Neuronal stem cell (in vitro differentiated cells): Measurements from ENCODE around the gene MGAT4B.

ENCODE experiments used
- DNase-seq: peaks from one replicate; pipeline ENCODE4 v3.0.0-alpha.2; 2013; ENCODE audit warnings: low spot score
- H2AFZ ChIP-seq: one replicate; pipeline ENCODE4 v1.6.1; 2013; ENCODE audit warnings: mild to moderate bottlenecking, low read length, inconsistent platforms
- H2AK5ac ChIP-seq: 2 replicates; pipeline ENCODE4 v1.6.1; 2013; ENCODE audit warnings: low read depth, mild to moderate bottlenecking, inconsistent platforms, low read length, moderate library complexity, mixed read lengths
- H2BK120ac ChIP-seq: 2 replicates; pipeline ENCODE4 v1.6.1; 2013; ENCODE audit warnings: low read depth, mild to moderate bottlenecking, inconsistent platforms, low read length, moderate library complexity, mixed read lengths
- H2BK12ac ChIP-seq: one replicate; pipeline ENCODE4 v1.6.1; 2013; ENCODE audit warnings: low read length, inconsistent platforms
- H2BK15ac ChIP-seq: 2 replicates; pipeline ENCODE4 v1.6.1; 2013; ENCODE audit warnings: mild to moderate bottlenecking, low read length, inconsistent platforms, mixed read lengths
- H2BK5ac ChIP-seq: one replicate; pipeline ENCODE4 v1.6.1; 2013; ENCODE audit warnings: inconsistent platforms, mild to moderate bottlenecking, low read length, moderate library complexity
- H3K14ac ChIP-seq: one replicate; pipeline ENCODE4 v1.6.1; 2013; ENCODE audit warnings: low read length, inconsistent platforms
- H3K18ac ChIP-seq: 2 replicates; pipeline ENCODE4 v1.6.1; 2013; ENCODE audit warnings: low read length, inconsistent platforms
- H3K23ac ChIP-seq: 2 replicates; pipeline ENCODE4 v1.6.1; 2013; ENCODE audit warnings: low read depth, mild to moderate bottlenecking, mixed read lengths, low read length, inconsistent platforms; ENCODE audit not compliant: poor library complexity
- H3K27ac ChIP-seq: replicated peaks from 3 replicates; pipeline ENCODE4 v1.5.1; 2013; ENCODE audit warnings: low read length, inconsistent platforms
- H3K27me3 ChIP-seq, 3 experiments: 2 replicates each; pipeline ENCODE4 v1.6.1; 2013; ENCODE audit warnings: low read length in 3 of 3, mild to moderate bottlenecking in 2 of 3, inconsistent platforms in 1 of 3, low read depth in 1 of 3, mixed read lengths in 1 of 3, moderate library complexity in 1 of 3; ENCODE audit not compliant: control insufficient read depth in 3 of 3, insufficient read depth in 3 of 3
- H3K36me3 ChIP-seq, 2 donors: replicated peaks in 1 of 2; 2 replicates each; pipeline ENCODE4 v1.6.1; 2013; ENCODE audit warnings: low read length in 2 of 2; ENCODE audit not compliant: control insufficient read depth in 2 of 2, insufficient read depth in 2 of 2
- H3K4ac ChIP-seq: 2 replicates; pipeline ENCODE4 v1.6.1; 2013; ENCODE audit warnings: inconsistent platforms, mild to moderate bottlenecking, low read length, moderate library complexity
- H3K4me1 ChIP-seq, 2 donors: 1 replicate in 1 of 2; 2 replicates in 1 of 2; pipeline ENCODE4 v1.6.1; 2013; ENCODE audit warnings: low read length in 2 of 2, low read depth in 1 of 2; ENCODE audit not compliant: control insufficient read depth in 2 of 2, insufficient read depth in 1 of 2
- H3K4me2 ChIP-seq: one replicate; pipeline ENCODE4 v1.6.1; 2013; ENCODE audit warnings: mild to moderate bottlenecking, low read length, inconsistent platforms; ENCODE audit not compliant: insufficient read depth, poor library complexity, severe bottlenecking
- H3K4me3 ChIP-seq, 2 donors: 2 replicates each; pipeline ENCODE4 v1.5.1; 2013; ENCODE audit warnings: low read length in 2 of 2, mild to moderate bottlenecking in 2 of 2, inconsistent platforms in 1 of 2, moderate library complexity in 1 of 2
- H3K79me1 ChIP-seq: one replicate; pipeline ENCODE4 v1.6.1; 2013; ENCODE audit warnings: low read depth, mild to moderate bottlenecking, inconsistent platforms, low read length, moderate library complexity
- H3K9ac ChIP-seq: one replicate; pipeline ENCODE4 v1.6.1; 2013; ENCODE audit warnings: mild to moderate bottlenecking, low read depth, low read length, inconsistent platforms; ENCODE audit not compliant: poor library complexity
- H3K9me3 ChIP-seq, 2 donors: replicated peaks in 1 of 2; 2 replicates each; pipeline versions ENCODE3 to v1.6.1; 2013; ENCODE audit warnings: low read length in 2 of 2, mild to moderate bottlenecking in 2 of 2, inconsistent platforms in 1 of 2, low read depth in 1 of 2, mixed read lengths in 1 of 2, moderate library complexity in 1 of 2; ENCODE audit not compliant: control insufficient read depth in 2 of 2, insufficient read depth in 1 of 2
- H4K8ac ChIP-seq: one replicate; pipeline ENCODE4 v1.6.1; 2013; ENCODE audit warnings: low read depth, mild to moderate bottlenecking, inconsistent platforms, low read length, moderate library complexity
- H4K91ac ChIP-seq: one replicate; pipeline ENCODE4 v1.6.1; 2013; ENCODE audit warnings: low read length, low read depth, mild to moderate bottlenecking, inconsistent platforms; ENCODE audit not compliant: poor library complexity
- WGBS, 2 donors: extraction: QIAGEN DNeasy Blood & Tissue Kit; methylation state at CpG; one replicate each; pipeline ENCODE4 v1.1.7; 2013; ENCODE audit warnings: missing lambda C conversion rate in 2 of 2, mixed read lengths in 1 of 2; ENCODE audit not compliant: insufficient read length in 2 of 2, insufficient replicate concordance in 1 of 2; ENCODE audit errors: extremely low coverage in 2 of 2; 5-methylcytosine and 5-hydroxymethylcytosine counted together

Gene MGAT4B

GRCh38 chr5:179821298-179822058 lies 14.8 kb upstream of the MGAT4B start:
- H2BK5ac ChIP-seq: peak overlapping the region; percentile 88
- H3K27ac ChIP-seq: peak overlapping the region; percentile 88
- no peak overlapping the region for H4K91ac ChIP-seq
- peak overlapping the region; percentile 76 for H2AFZ ChIP-seq
- no peak overlapping the region for H2BK15ac ChIP-seq
- peaks cover 23% of the 10 kb centered on the region for H3K79me1 ChIP-seq
- H3K9ac ChIP-seq: peak overlapping the region; percentile 99
- no peak for DNase-seq
- peak overlapping the region; percentile 47 for H2AK5ac ChIP-seq
- H2BK12ac ChIP-seq: peak overlapping the region; percentile 50
- peaks cover 0 to 2% of the 10 kb centered on the region in 2 donors for H3K9me3 ChIP-seq
- peak overlapping the region; percentile 99 for H3K23ac ChIP-seq
- peaks cover 27 to 44% of the 10 kb centered on the region in 2 donors for H3K36me3 ChIP-seq
- H3K4me1 ChIP-seq: peaks cover 23 to 33% of the 10 kb centered on the region in 2 donors
- no peak overlapping the region for H2BK120ac ChIP-seq
- no peak overlapping the region for H3K4ac ChIP-seq
- peaks cover 0 to 2% (median 0%) of the 10 kb centered on the region in 3 experiments for H3K27me3 ChIP-seq
- H3K4me3 ChIP-seq: peak overlapping the region; percentile 87 to 91
- peak overlapping the region; percentile 99 for H3K18ac ChIP-seq
- no peak overlapping the region for H4K8ac ChIP-seq
- no CpG with 5 or more reads among the region's 54 CpGs for WGBS, 2 donors
- H3K14ac ChIP-seq: peak overlapping the region; percentile 64
- H3K4me2 ChIP-seq: peak overlapping the region; percentile 88

GRCh38 chr5:179820483-179821297 lies 14.0 kb upstream of the MGAT4B start, which contains the start of gene SQSTM1:
TSS of gene SQSTM1 (plus strand) at chr5:179820905. CDS start at chr5:179820937, 32 bp downstream.
- Histone ChIP-seq H3K27me3 (peaks cover 0 to 4% (median 0%) of the 10 kb centered on the region in 3 experiments), H2BK120ac (peak within 1 kb of the TSS; percentile 99), H2BK15ac (peak within 1 kb of the TSS; percentile 97), H3K4ac (peak within 1 kb of the TSS; percentile 99), H4K91ac (peak within 1 kb of the TSS; percentile 96), H3K4me1 (peaks cover 23 to 35% of the 10 kb centered on the region in 2 donors), H3K36me3 (peaks cover 24 to 39% of the 10 kb centered on the region in 2 donors), H2BK12ac (peak within 1 kb of the TSS; percentile 99), H2AK5ac (peak within 1 kb of the TSS; percentile 100), H3K18ac (peak within 1 kb of the TSS; percentile 99), H4K8ac (peak within 1 kb of the TSS; percentile 97), H3K14ac (peak within 1 kb of the TSS; percentile 100), H3K79me1 (peaks cover 23% of the 10 kb centered on the region), H2BK5ac (peak within 1 kb of the TSS; percentile 98), H3K9ac (peak within 1 kb of the TSS; percentile 99), H3K4me3 (peak within 1 kb of the TSS; percentile 87 to 91), H3K23ac (peak within 1 kb of the TSS; percentile 99), H3K9me3 (peaks cover 0 to 2% of the 10 kb centered on the region in 2 donors), H2AFZ (peak within 1 kb of the TSS; percentile 76), H3K4me2 (peak within 1 kb of the TSS; percentile 88), H3K27ac (peak within 1 kb of the TSS; percentile 88)
- no CpG with 5 or more reads among the region's 81 CpGs for WGBS, 2 donors
- DNase-seq: peak; percentile 81

GRCh38 chr5:179820127-179820482 lies 13.4 kb upstream of the MGAT4B start:
- Histone ChIP-seq H3K27ac (peak overlapping the region; percentile 67), H3K4me3 (peak overlapping the region; percentile 7 to 91), H3K4me1 (peaks cover 23 to 35% of the 10 kb centered on the region in 2 donors)

More at GRCh38 chr5:179820127-179820482, 13.4 kb upstream of the MGAT4B start:
- Histone ChIP-seq H3K36me3 (peaks cover 21 to 39% of the 10 kb centered on the region in 2 donors), H3K4ac (peak overlapping the region; percentile 99), H3K4me2 (peak overlapping the region; percentile 88), H2BK5ac (peak overlapping the region; percentile 98), H3K23ac (peak overlapping the region; percentile 99), H3K9ac (peak overlapping the region; percentile 63), H4K91ac (peak overlapping the region; percentile 96), H3K18ac (peak overlapping the region; percentile 97), H2BK15ac (peak overlapping the region; percentile 97), H3K9me3 (peaks cover 0 to 4% of the 10 kb centered on the region in 2 donors), H2BK120ac (peak overlapping the region; percentile 89), H2AFZ (peak overlapping the region; percentile 76), H4K8ac (peak overlapping the region; percentile 97), H3K14ac (peak overlapping the region; percentile 65), H3K79me1 (peaks cover 23% of the 10 kb centered on the region), H2AK5ac (peak overlapping the region; percentile 100), H2BK12ac (peak overlapping the region; percentile 99), H3K27me3 (peaks cover 0 to 4% (median 0%) of the 10 kb centered on the region in 3 experiments)
- DNase-seq: no peak
- no CpG with 5 or more reads among the region's 12 CpGs for WGBS, 2 donors
